Left kidney (tissue), 2 donors: ENCODE data around the gene IL1RL2. TPM values are rescaled to one million over a fixed set of nuclear protein-coding genes. Genes with fewer than 3 reads are reported as not detected.

Experiments used
- DNase-seq: peaks from one replicate; pipeline ENCODE4 v3.0.0-alpha.2; 2013
- polyA plus RNA-seq: library from polyadenylated mRNA; unstranded; fragments of 120-200 nt; gene quantifications from one replicate; pipeline ENCODE4 v1.2.1, GENCODE V29; 2013; ENCODE audit not compliant: insufficient read length

The IL1RL2 gene
- polyA plus RNA-seq, 1 donor, result 1.4 TPM

GRCh38 chr2:102158011-102158755, 28.6 kb upstream of the IL1RL2 start:
- no peak for DNase-seq

DNA sequence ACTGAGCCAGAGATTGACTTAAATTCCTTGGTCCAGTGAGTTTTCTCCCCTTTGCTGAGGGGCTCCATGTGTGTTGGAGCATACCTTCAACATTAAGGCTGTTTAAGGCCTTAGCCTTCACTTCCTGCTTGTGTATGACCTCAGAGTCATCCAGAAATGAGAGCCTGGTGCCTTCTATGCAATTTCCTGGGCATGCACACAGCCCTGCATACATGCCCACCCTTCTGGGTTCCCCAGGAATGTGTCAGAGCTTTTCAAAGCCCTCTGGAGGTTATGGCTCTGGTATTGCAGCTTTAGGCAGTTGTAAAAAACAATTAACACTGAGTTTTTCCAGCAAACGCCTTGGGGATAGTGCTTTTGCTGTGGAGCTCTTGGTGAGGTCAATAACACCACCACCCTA, 27.5 kb upstream of the IL1RL2 start:
- no peak for DNase-seq

DNA sequence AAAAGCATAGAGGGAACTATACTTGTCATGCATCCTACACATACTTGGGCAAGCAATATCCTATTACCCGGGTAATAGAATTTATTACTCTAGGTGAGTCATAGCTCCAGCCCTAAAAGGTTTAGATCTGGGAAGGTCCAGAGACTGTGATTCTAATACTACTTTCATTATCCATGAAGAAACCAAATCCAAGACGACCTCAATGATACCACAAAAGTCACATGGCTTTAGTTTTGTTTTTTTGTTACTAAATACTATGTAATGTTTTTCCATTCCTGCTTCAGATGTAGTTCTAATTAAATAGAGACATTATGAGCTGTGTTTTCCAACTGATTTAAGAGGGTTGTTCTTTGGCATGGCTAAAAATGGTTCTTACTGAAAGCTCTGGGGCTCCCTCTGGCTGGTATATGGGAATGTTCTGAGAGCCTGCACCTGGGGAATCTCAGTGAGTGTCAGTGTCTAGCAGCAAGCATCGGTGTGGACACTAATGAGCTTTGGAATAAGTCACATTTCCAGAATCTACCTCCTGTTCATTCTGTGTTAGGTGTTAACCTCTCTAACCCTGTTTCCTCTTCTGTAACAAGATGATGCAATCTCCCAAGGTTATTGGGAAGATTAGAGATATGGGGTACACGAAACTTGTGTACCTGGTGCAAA, 20.5 kb upstream of the IL1RL2 start:
- DNase-seq, result peak; percentile 39

DNA sequence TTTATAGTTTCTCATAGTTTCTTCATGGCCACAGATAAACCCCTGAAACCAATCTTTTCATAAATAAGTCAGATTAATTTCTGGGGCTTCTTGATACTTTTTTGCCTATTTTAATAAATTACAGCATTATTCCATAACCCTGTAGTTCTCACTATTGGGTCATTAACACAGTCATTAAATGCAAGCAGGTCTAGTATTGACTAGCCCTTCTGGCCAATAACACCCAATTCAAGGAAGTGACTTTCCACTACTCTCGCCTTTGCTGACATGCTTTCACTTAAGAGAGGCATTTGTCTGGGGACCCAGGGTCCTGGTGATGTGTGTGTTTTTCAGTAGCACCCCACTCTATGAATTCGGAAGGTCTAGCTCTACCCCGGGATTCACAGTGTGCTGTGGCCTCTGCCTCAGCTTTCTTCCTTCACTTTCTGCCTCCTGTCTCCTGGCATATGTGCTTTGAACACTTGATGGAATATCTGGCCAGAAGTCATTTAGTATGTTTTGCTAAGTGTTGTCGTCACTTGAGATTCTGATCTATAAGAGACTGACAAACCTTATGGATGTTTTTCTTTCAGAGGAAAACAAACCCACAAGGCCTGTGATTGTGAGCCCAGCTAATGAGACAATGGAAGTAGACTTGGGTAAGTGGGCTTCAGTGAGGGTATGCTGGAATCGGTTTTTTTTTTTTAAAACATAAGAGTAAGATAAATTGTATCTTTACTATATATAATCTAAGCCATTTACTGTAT, 18.6 kb upstream of the IL1RL2 start:
- DNase-seq, result no peak

- DNase-seq, result no peak
Measured at GRCh38 chr2:102171946-102172345, 14.9 kb upstream of the IL1RL2 start.

DNA sequence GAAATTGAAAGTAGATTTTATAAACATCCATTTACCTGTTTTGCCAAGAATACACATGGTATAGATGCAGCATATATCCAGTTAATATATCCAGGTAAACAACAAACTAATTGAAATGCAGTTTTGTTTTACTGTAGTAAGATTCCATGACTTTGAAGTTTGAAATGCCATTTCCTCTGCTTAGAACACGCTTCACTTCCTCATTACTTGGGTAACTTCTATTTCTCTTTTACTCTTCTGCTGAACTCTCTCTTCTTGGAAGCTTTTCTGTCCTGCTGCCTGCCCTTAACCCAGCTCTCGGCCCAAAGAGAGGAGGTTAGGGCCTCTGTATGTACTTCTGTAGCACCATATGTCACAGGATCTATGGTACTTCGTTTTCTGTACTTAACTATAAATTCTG, 14.1 kb upstream of the IL1RL2 start:
- DNase-seq, result no peak

- DNase-seq, result no peak
Measured at GRCh38 chr2:102176172-102176571, 10.7 kb upstream of the IL1RL2 start.

- no peak for DNase-seq
Measured at GRCh38 chr2:102177814-102178478, 8.9 kb upstream of the IL1RL2 start.

DNA sequence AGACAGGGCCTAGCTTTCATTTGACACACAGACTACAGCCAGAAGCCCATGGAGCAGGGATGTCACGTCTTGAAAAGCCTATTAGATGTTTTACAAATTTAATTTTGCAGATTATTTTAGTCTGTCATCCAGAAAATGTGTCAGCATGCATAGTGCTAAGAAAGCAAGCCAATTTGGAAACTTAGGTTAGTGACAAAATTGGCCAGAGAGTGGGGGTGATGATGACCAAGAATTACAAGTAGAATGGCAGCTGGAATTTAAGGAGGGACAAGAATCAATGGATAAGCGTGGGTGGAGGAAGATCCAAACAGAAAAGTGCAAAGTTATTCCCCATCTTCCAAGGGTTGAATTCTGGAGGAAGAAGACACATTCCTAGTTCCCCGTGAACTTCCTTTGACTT, 7.8 kb upstream of the IL1RL2 start:
- DNase-seq, result no peak

DNA sequence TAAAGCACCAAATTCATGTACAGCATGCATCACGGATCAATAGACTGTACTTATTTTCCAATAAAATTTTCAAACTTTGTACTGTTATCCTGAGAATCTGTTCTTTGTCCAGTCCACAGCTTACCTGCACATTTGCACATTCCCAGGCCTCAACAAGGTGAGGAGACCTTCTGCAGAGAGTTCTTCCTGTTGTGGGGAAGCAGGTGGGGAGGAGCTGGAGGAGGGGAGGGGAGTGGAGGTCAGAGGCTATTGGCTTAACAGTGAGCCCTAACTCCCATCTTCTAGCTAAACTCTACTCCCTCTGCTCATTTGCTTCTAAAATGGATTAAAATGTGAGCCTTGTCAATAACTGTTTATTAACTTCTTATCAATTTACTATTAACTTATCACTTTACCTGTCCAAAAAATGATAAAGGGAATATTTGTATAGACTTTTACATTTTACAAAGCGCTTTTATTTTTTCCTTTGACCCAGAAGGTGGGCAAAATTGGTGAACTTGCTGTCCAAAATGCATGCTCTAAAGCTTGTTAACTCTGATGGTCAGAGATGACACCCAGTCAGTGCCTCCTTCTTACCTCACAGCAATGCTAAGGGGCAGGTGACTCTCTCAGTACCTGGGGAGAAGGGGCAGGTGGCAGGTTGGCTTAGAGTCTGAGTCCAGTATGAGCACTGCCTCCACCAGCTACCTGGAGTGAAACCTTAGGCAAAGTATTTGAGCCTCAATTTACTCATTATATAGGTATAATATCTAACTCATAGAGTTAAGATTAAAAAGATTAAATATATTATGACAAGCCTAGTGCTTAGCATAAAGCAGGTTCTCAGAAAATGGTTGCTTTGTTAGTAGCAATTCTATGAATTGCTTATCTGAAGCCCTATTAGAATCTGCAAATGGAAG, 6.8 kb upstream of the IL1RL2 start:
- no peak for DNase-seq

GRCh38 chr2:102180687-102180999, 6.2 kb upstream of the IL1RL2 start:
- no peak for DNase-seq

GRCh38 chr2:102181376-102181775, 5.4 kb upstream of the IL1RL2 start:
- no peak for DNase-seq

GRCh38 chr2:102181919-102182635, 4.7 kb upstream of the IL1RL2 start:
- DNase-seq, result no peak

- no peak for DNase-seq
Measured at GRCh38 chr2:102184018-102184417, 2.8 kb upstream of the IL1RL2 start.

- DNase-seq, result no peak
Measured at GRCh38 chr2:102184568-102184967, 2.3 kb upstream of the IL1RL2 start.

- DNase-seq, result no peak
Measured at GRCh38 chr2:102185347-102185746, 1.5 kb upstream of the IL1RL2 start.

DNA sequence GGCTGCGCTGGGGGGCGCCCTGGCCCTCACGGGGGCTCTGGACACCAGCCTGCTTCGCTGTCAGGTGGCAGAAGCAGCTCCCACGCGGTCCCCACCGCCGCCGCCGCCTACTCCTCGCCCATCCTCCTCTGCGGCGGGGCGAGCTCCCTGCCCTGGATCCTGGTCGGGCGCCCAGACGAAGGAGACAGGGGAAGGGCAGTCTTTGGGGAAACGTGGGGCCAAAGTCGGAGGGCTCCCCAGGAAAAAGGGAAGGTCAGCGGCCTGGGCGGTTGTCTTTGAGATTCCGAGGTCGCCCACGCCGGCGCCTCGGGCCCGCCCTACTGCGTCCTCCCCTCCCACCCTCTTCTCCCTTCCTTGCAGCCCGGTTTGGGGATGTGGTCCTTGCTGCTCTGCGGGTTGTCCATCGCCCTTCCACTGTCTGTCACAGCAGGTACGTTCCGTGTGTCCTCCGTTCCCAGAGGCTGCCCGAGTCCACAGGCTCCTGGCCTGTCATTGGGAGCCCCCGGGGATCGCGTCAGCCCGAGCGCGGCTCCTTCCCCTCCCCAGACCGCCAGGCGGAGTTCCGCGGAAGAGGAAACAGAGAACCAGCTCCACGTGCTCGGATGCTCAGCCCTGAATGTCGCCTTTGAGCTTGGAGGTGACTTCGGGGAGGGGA, 800 bp downstream of the IL1RL2 start:
- DNase-seq, result peak; percentile 28

GRCh38 chr2:102190430-102191107, 3.7 kb downstream of the IL1RL2 start:
- DNase-seq, result peak; percentile 53

DNA sequence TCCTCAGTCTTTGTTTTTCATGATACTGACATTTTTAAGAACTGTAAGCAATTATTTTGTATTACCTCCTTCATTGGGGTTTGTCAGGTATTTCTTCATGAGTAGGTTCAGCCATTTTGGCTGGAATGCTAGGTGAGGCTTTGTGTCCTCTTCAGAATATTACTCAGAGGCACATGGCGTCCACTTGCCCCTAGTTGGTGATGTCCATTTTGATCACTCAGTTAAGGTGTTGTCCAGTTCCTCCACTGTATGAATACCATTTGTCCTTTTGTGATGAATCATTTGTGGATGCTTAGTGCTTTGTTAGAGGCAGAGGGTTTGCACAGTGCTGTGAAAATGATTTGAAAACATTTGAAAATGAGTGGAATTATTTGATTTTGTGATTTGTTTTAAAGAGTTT, 4.7 kb downstream of the IL1RL2 start:
- DNase-seq, result no peak

GRCh38 chr2:102193074-102193473, 6.3 kb downstream of the IL1RL2 start:
- no peak for DNase-seq
